Vagina (tissue), 2 donors: Measurements from ENCODE around the gene RASSF1.

Source experiments
- POLR2A ChIP-seq, 2 donors: fragments of 450-650 bp; IDR thresholded peaks; one replicate each; pipeline ENCODE4 v1.6.1; 2017; ENCODE audit warnings: antibody characterized with exemption in 2 of 2, mild to moderate bottlenecking in 2 of 2, moderate library complexity in 2 of 2
- POLR2AphosphoS5 ChIP-seq, 2 donors: sonication (generic); formaldehyde crosslinking; IDR thresholded peaks; one replicate each; pipeline ENCODE4 v1.9.0; 2017; ENCODE audit warnings: antibody characterized with exemption in 2 of 2, mild to moderate bottlenecking in 2 of 2, low read depth in 1 of 2; ENCODE audit not compliant: insufficient read depth in 1 of 2

- TF ChIP-seq POLR2A (IDR thresholded peaks at IDR 0.05) = no peak
- TF ChIP-seq POLR2AphosphoS5 (IDR thresholded peaks at IDR 0.05; ENCODE audit: insufficient read depth in 1 of 2, low read depth in 1 of 2) = no peak
Measured at GRCh38 chr3:50340147-50340447, 539 bp downstream of the RASSF1 start.
